ENCODE results near the gene GDF2.

GDF2 gene

DNA sequence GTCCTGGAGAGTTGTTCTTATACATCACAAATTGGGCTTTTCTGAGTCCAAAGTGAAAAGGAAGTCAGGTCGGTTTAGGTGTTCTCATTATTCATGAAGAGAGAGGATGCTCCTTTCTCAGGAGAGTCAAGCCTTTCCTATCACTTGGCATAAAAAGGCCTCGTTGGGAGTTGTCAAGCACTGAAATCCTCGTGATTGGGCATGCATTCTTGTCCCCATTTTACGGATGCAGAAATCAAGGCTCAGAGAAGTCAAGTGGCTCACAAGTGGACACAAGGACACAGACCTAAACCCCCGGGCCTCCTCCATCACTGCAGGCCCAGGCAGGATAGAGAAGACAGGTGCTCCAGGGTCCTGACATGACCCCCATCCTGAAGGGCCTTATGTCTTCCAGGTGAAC, 34.5 kb downstream of the GDF2 start:
- no peak for DNase-seq

DNA sequence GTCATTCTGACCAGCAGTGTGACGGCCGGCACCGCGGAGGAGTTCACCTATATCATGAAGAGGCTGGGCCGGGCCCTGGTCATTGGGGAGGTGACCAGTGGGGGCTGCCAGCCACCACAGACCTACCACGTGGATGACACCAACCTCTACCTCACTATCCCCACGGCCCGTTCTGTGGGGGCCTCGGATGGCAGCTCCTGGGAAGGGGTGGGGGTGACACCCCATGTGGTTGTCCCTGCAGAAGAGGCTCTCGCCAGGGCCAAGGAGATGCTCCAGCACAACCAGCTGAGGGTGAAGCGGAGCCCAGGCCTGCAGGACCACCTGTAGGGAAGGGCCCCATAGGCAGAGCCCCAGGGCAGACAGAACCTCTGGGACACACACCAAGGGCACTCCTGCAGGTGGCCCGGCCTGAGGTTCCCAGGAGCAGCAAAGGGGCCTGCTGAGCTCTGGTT, 34.9 kb downstream of the GDF2 start:
- no peak for DNase-seq

DNA sequence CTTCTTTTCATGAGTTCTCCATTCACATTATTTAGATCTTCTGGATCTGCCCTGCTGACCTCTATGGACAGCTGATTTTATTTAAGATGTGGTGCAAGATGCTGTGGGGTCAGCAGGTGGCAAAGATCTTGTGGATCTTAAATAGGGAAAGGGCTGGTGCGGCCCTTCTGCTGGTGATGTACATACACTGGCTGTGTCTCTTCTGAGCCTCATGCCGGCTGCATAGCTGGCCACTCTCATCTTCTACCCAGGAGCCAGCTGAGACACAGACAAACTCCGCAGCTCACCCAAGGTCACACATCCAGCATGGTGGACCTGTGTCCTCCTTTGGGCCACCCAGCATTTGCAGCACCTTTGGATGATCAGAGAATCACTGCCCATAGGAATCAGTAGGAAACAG, 35.7 kb downstream of the GDF2 start:
- DNase-seq, result no peak

DNA sequence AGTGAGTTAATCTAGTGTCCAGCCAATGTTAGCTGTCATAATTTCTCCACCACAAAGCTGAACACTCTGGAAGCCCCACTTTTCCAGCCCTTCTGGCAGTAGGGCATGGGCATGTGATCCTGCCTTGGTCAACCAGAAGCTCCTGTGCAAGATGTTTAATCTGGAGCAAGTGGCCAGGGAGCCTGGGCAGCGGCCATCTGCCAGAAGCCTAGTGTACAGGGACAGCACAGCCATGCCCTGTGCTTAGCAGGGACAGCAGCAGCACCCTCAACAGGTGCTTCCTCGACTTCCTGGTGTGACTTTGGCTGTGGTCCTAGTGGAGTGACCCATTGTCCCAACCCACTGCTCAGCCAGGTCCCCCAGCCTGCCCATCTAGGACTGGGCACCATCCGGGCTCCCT, 36.2 kb downstream of the GDF2 start:
- DNase-seq, result no peak

GRCh38 chr10:47359101-47359500, 36.8 kb downstream of the GDF2 start:
- DNase-seq, result no peak

GRCh38 chr10:47359626-47360418, 37.6 kb downstream of the GDF2 start:
- no peak for DNase-seq

- no peak for DNase-seq
Observed at GRCh38 chr10:47360419-47361040, 38.3 kb downstream of the GDF2 start.

DNA sequence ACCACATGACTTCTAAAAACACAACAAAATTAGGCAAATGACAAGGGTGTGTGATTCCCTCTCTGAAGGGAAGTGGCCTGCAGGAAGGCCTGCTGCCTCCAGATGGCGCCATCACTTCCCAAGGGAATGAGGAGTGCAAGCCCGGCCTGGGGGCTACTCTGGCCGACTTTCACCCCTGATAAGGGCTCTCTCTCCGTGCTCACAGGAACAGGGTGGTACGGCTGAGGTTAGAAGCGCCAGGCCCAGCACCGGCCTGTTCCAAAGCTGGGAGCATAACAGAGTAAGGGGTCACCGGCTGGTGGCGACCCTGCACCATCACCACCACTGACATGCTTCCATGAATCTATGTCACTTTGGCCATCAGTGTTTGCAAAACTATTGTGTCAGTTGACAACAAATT, 39.0 kb downstream of the GDF2 start:
- no peak for DNase-seq

GRCh38 chr10:47362199-47362598, 39.9 kb downstream of the GDF2 start:
- no peak for DNase-seq

GRCh38 chr10:47363781-47364180, 41.5 kb downstream of the GDF2 start:
- DNase-seq, result no peak

DNA sequence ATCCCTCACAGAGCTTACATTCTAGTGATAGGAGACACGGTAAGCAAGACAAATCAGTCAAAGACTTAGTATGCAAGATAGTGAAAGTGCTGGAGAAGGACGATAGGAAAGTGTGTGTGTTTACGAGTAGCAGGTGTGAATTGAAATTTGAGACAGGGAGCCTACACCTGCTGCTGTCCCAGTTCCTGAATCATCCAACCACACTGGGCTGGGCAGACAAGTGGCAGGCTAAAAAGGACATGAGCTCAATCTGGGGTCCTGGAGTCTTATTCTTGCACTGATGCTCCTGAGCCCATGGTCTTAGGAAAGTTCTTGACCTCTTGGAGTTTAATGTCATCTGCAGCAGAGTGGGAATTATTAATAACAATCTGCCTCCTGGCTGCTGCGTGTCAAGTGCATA, 42.1 kb downstream of the GDF2 start:
- DNase-seq, result no peak

GRCh38 chr10:47364911-47365310, 42.7 kb downstream of the GDF2 start:
- no peak for DNase-seq

DNA sequence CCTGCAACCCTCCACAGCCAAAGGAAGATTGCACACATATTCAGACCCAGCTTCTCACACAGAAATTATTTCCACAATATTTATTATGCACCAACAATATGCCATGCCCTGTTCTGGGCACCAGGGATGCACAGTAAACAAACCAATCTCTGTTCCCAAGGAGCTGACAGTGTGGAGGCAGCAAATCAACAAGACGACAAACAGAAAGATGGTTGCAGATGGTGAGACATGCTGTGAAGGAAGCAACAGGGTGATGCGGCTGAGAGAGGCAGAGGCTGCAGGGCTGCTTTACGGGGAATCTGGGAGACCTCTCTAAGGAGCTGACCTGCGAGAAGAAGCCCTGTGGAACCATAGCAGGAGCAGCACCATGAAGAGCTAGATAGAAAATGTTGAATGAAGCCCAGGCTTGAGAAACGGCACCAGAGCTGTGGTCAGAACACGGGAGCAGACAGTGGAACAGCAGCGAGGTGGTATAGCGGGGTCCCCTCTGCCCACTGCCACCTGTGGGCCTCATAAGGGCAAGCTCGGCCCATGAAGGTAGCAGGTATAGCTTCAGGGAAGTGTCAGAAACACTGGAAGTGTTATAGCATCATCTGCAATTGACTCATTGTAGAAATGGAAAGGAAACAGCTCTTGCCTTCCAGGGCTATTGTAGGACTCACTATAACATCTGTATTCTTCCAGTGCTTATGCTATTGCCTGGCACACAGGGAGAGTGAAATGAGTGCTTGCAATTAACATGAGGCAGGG, 43.4 kb downstream of the GDF2 start:
- DNase-seq, result no peak

DNA sequence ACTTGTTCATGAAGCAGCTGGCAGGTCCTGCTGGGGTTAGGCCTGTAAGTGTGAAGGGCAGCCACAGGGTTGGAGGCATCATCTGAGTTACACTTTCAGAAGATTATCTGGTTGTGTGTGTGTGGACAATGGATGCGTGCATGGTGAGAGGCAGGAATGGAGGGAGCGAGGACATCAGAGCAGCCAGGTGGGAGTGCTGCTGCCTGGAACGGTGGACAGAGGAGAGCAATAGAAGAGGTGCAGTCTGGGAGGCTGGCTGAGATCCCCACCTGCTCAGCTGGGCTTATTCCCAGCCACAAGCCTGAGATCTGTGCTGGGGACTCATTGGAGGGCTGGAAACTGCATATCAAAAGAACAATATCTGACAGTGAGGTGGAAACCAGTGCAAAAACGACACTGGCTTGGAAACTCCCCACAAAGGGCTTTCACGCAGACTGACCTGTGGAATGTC, 44.0 kb downstream of the GDF2 start:
- no peak for DNase-seq

GRCh38 chr10:47366731-47367460, 44.6 kb downstream of the GDF2 start:
- DNase-seq, result no peak

GRCh38 chr10:47367646-47368045, 45.4 kb downstream of the GDF2 start:
- DNase-seq, result no peak

DNA sequence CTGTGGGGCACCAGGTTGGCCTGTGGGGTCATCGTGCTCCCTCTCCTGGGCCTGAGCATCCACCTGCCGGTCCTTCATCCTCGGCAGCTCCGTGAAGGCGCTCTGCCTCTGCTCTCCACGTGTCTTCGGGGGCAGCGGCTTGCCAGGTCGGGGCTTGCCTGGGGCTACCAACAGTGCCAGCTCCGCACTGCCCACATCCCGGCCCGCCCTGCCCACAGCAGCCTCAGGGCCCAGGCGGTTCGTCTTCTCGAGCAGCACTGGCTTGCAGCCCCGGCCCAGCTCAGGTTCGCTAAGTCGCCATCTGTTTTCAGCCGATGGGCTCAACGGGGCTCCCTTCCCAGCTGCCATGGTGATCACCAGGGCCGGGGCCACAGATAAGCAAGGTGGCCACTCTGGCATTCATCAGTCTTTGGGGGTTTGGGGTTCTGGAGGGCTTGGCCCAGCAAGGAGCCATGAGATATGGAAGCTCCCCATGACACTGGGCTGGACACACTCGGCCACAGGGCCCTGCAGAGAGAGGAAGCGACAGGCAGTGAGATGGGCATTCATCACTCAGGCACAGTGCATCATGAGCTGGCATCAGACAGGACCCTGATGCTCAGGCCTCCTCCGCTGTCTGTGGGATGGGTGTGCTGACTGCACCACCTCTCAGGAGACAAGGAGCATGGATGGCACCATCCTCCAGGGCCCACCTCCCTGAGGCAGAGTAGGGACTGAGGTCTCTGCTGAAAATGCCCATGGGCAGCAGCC, 46.4 kb downstream of the GDF2 start:
- DNase-seq, result no peak

DNA sequence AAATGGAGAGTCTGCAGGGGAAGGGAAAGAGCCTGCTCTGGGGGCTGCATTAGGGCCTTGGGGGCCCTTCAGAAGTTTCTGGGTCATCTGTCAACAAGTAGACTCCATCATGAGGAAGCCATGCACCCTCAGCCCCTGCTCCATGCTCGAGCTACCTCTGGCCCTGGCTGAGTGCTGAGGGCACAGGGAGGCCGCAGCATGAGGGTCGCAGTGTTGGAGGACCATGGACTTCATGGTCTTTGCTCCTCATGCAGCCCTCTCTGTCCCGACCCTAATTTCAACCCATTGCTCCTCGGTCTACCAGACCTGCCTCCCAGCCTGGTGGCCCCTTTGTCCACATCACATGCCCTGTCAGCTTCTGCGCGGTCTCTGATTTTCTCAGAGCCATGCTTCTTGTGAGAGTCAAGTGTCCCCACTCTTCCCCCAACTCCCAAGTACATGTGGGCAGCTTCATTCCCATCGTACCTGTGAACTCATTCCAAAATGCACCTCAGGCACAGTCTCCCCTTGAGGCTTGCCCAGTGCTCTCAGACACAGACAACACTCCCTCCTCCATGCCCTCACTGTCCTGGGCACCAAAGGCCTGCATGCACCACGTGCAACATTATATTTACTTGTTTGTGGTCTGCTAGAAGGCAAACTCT, 47.1 kb downstream of the GDF2 start:
- DNase-seq, result no peak

GRCh38 chr10:47370015-47370767, 47.9 kb downstream of the GDF2 start:
- DNase-seq, result no peak

DNA sequence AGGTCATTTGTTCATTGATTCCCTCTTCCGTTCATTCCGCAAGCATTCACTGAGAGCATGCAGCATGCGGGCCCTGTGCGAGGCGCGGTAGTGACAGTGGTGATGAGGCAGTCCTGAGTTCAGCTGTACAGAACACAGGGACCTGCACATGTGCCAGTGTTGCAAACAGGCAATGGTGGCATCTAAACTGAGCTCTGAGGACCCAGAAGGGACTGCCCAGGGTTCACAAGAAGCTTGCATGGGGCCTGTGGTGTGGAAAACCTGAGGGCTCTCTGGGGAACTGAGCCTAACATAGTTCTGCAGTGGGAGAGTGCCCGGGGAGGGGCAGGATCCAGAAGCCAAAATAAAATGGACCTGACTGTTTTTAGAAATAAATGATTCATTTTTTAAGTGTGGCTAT, 48.6 kb downstream of the GDF2 start:
- DNase-seq, result no peak
